Adrenal gland (tissue), 5 donors: ENCODE measurements around the gene FOXP2.

ENCODE experiments used
- CTCF ChIP-seq, 6 experiments: fragments of 450-650 bp in 4 of 6; fragments of 200-600 bp in 2 of 6; sonication (generic) in 1 of 6; IDR thresholded peaks; 1 replicate in 5 of 6; 2 replicates in 1 of 6; pipeline versions ENCODE4 v1.5.1 to v1.8.0; 2016 to 2021; ENCODE audit warnings: antibody characterized with exemption in 6 of 6, mild to moderate bottlenecking in 2 of 6, moderate library complexity in 1 of 6
- POLR2A ChIP-seq, 2 donors: fragments of 450-650 bp; IDR thresholded peaks; one replicate each; pipeline ENCODE4 v1.6.1; 2017; ENCODE audit warnings: antibody characterized with exemption in 2 of 2, mild to moderate bottlenecking in 2 of 2, moderate library complexity in 1 of 2
- donor health status: DM: no; HTN: no; CAD: no.

GRCh38 chr7:114644455-114644854 is 229.8 kb downstream of the FOXP2 start:
- TF ChIP-seq CTCF (IDR thresholded peaks at IDR 0.05) (no peak), POLR2A (IDR thresholded peaks at IDR 0.05) (no peak)
